ENCODE measurements around the gene TNNI3K. TPM values are rescaled to one million over a fixed set of nuclear protein-coding genes. Genes with fewer than 3 reads are reported as not detected.

The TNNI3K gene
- total and polyA plus RNA-seq, 2 of the 8 experiments (the other 6 are each of a cell fraction or from before 2014, with no cell fraction given): 0.41 to 0.48 TPM

GRCh38 chr1:74193908-74194307 is 41.3 kb upstream of the TNNI3K start (continued):
- no peak for TF ChIP-seq CHD7 (IDR thresholded peaks at IDR 0.05; ENCODE audit: insufficient replicate concordance, low read length)
- TF ChIP-seq KDM4A (IDR thresholded peaks at IDR 0.05; ENCODE audit: low read depth, low read length, severe bottlenecking): no peak

Data from H1 (cell line).